Epithelial cell of prostate (primary cell): Measurements from ENCODE around the gene CDC25A.
"Not testable (repeated sequence)": the region's sequence is repeated elsewhere in the genome, so short reads cannot be mapped to it uniquely, and the experiment has no call there.

Experiments
- DNase-seq: peaks from one replicate; pipeline ENCODE4 v3.0.0-alpha.2; 2011; ENCODE audit warnings: low read depth, low spot score
- H3K27ac ChIP-seq: fragments of 450-650 bp; 2 replicates; pipeline ENCODE4 v1.5.1; 2017; ENCODE audit warnings: mild to moderate bottlenecking

Gene CDC25A

DNA sequence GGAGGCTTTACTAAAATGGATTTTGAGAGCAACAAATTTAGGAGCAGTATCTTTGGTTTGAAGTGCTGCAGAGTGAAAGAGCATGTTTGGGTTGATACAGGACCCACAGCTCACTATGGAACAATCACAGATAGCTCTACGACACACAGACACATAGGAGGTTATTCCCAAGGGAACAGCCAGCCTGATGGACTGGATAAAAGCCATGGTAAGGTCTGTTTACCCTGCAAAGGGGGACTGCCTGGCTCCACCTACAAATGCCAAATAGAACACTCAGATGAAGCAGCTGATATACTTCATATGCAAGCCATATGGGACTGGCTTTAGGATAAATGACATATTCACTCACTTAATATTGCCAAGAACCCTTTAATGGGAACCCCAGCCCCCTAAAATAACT lies 75.4 kb downstream of the CDC25A start:
- no peak overlapping the region for H3K27ac ChIP-seq

GRCh38 chr3:48112108-48112791 lies 76.0 kb downstream of the CDC25A start:
- not testable (repeated sequence) for H3K27ac ChIP-seq, DNase-seq

More for the DNA sequence above, 75.4 kb downstream of the CDC25A start:
- no peak for DNase-seq

DNA sequence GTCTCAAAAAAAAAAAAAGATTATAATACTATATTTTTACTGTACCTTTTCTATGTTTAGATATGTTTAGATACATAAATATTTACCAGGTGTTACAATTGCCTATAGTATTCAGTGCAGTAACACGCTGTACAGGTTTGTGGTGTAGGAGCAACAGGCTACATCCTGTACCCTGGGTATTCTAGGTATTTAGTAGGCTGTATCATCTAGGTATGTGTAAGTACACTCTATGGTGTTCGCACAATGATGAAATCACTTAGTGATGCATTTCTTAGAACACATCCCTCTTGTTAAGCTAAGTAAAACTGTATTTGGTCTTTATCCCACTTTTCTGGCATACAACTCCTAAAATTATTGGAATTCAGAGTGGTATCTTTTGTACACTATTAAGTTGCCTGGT lies 77.8 kb downstream of the CDC25A start:
- DNase-seq, result peak; percentile 58
- no peak overlapping the region for H3K27ac ChIP-seq

- DNase-seq, result no peak
- no peak overlapping the region for H3K27ac ChIP-seq
These were observed 81.0 kb downstream of the CDC25A start for GRCh38 chr3:48107227-48107626.
